NT2/D1 (cell line): Measurements from ENCODE around the gene HEMK1.

Experiments
- YY1 ChIP-seq: IDR thresholded peaks from 2 replicates; pipeline ENCODE4 v1.6.1; 2011; ENCODE audit not compliant: insufficient read length, insufficient read depth
- ZNF274 ChIP-seq: IDR thresholded peaks from 2 replicates; pipeline ENCODE4 v1.6.1; 2011; ENCODE audit warnings: mild to moderate bottlenecking, low read depth, low read length

DNA sequence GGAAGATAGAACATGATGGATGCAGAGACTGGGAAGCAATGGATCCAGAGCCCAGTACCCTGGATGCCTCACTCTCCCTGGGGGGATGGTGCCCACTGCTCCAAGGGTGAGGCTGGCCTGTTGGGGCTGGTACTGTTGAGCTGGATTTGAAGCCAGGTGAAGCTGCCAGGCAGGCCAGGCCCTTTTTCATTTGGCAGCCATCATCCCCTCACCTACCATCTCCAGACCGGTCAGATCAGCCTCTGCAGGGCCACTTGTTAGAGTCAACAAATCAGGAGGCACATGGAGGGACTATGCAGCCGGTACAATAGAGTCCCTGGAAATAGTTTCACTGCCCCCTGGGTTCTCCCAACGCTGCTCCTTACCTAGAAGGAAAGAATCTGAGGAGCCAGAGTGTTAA is 53.6 kb downstream of the HEMK1 start:
- TF ChIP-seq ZNF274 (no peak), YY1 (no peak)
